OCI-LY3 (cell line): ENCODE results near the gene SNAI1.

ENCODE experiments used
- EZH2phosphoT487 ChIP-seq: fragments of 200-600 bp; shearing (Covaris generic); IDR thresholded peaks from 2 replicates; pipeline ENCODE4 v1.6.1; 2018; ENCODE audit warnings: antibody characterized with exemption, mixed run types, low read depth
- TF ChIP-seq, protein P1 (sequence below): fragments of 200-600, 300-600 bp; sonication (generic); IDR thresholded peaks from 2 replicates; pipeline ENCODE4 v1.5.1; 2014; ENCODE audit warnings: antibody characterized with exemption, low read length, low read depth

DNA sequence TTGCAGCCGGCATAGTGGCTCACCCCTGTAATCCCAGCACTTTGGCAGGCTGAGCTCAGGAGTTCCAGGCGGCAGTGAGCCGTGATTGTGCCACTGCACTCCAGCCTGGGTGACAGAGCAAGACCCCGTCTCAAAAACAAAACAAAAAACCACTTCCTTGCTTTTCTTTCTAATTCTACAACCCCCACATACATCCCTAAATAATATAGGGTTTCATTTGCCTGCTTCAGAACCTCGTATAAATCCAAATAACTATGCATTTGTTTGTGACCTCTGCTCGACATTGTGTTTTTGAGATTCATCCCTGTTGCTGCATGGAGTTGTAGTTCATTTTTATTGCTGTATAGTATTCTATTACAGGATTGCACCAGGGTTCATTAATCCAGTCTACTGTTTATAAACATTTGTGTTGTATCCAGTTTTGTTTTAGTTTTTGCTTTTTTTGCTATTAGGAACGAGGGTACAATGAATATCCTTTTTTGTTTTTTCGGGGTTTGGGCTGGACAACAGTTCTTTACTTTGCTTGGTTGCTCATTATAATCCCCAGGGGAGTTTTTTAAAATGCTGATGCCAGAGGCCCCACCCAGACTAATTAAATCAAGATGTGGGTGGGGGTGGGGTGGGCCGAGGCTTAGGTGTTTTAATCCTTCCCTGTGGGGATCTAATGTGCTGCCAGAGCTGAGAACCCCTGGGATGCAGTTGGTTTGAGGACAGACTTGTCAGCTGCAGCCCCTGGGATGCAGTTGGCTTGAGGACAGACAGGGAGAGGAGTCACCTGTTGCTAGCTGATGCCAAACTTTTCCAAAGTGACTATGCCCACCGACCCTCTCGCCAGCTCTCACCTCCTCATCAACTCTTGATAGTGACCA, 2.4 kb upstream of the SNAI1 start:
- TF ChIP-seq, protein P1, sequence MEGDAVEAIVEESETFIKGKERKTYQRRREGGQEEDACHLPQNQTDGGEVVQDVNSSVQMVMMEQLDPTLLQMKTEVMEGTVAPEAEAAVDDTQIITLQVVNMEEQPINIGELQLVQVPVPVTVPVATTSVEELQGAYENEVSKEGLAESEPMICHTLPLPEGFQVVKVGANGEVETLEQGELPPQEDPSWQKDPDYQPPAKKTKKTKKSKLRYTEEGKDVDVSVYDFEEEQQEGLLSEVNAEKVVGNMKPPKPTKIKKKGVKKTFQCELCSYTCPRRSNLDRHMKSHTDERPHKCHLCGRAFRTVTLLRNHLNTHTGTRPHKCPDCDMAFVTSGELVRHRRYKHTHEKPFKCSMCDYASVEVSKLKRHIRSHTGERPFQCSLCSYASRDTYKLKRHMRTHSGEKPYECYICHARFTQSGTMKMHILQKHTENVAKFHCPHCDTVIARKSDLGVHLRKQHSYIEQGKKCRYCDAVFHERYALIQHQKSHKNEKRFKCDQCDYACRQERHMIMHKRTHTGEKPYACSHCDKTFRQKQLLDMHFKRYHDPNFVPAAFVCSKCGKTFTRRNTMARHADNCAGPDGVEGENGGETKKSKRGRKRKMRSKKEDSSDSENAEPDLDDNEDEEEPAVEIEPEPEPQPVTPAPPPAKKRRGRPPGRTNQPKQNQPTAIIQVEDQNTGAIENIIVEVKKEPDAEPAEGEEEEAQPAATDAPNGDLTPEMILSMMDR = no peak
- no peak for TF ChIP-seq EZH2phosphoT487
